H1 (cell line): ENCODE results near the gene CIAO3. TPM values are rescaled to one million over a fixed set of nuclear protein-coding genes. Genes with fewer than 3 reads are reported as not detected.

Experiments
- CTCF ChIA-PET: fragments of 300-600 bp; sonication (Branson Sonifier 250); formaldehyde crosslinking; loops from one replicate; lab custom pipeline; 2021; ENCODE audit not compliant: partially characterized antibody; lab: Charles Lee
- POLR2A ChIA-PET: fragments of 300-600 bp; sonication (Branson Sonifier 250); formaldehyde crosslinking; loops from one replicate; lab custom pipeline; 2021; ENCODE audit warnings: inconsistent platforms; ENCODE audit not compliant: partially characterized antibody; lab: Charles Lee
- DNase-seq, 2 experiments: peaks; one replicate each; pipeline versions ENCODE4 v3.0.0 to v3.0.0-alpha.2; 2010 to 2022; ENCODE audit warnings: low spot score in 2 of 2, low read depth in 1 of 2, mixed read lengths in 1 of 2
- FAIRE-seq: peaks from 2 replicates; lab custom pipeline; 2011; peaks lifted over from hg19 to GRCh38; lab: Jason Lieb, UNC
- H2AFZ ChIP-seq: 2 replicates; pipeline ENCODE4 v1.8.1; 2012; ENCODE audit warnings: low read length, inconsistent platforms
- H2AK5ac ChIP-seq: 2 replicates; pipeline ENCODE4 v1.6.1; 2013; ENCODE audit warnings: low read depth, low read length
- H2BK120ac ChIP-seq: replicated peaks from 2 replicates; pipeline ENCODE3; 2013; ENCODE audit warnings: low read depth, low read length, inconsistent platforms
- H2BK12ac ChIP-seq: 2 replicates; pipeline ENCODE4 v1.6.1; 2013; ENCODE audit warnings: low read depth, low read length
- H2BK15ac ChIP-seq: 2 replicates; pipeline ENCODE4 v1.6.1; 2013; ENCODE audit warnings: low read length
- H2BK20ac ChIP-seq: 2 replicates; pipeline ENCODE4 v1.6.1; 2013; ENCODE audit warnings: low read length
- H2BK5ac ChIP-seq: 2 replicates; pipeline ENCODE4 v1.6.1; 2013; ENCODE audit warnings: low read depth, low read length
- H3K14ac ChIP-seq: 2 replicates; pipeline ENCODE4 v1.6.1; 2013; ENCODE audit warnings: inconsistent platforms; ENCODE audit not compliant: insufficient read length
- H3K18ac ChIP-seq: 2 replicates; pipeline ENCODE4 v1.6.1; 2013; ENCODE audit warnings: low read length; ENCODE audit errors: extremely low read depth
- H3K23ac ChIP-seq: 2 replicates; pipeline ENCODE4 v1.6.1; 2013; ENCODE audit warnings: inconsistent platforms; ENCODE audit not compliant: insufficient read length
- H3K23me2 ChIP-seq: 2 replicates; pipeline ENCODE4 v1.6.1; 2013; ENCODE audit warnings: low read depth, low read length
- H3K27ac ChIP-seq: 2 replicates; pipeline ENCODE4 v1.6.1; 2011; ENCODE audit warnings: low read depth, low read length, inconsistent platforms
- H3K27me3 ChIP-seq, 4 experiments: replicated peaks in 1 of 4; 1 replicate in 1 of 4; 2 replicates in 3 of 4; pipeline versions ENCODE4 v1.6.1 to v1.8.1; 2011 to 2013; ENCODE audit warnings: low read length in 3 of 4, mild to moderate bottlenecking in 3 of 4, inconsistent platforms in 2 of 4, mixed read lengths in 2 of 4, moderate library complexity in 1 of 4; ENCODE audit not compliant: control insufficient read depth in 3 of 4, insufficient read depth in 3 of 4; ENCODE audit errors: extremely low read depth in 1 of 4
- H3K36me3 ChIP-seq, 4 experiments: 2 replicates each; pipeline versions ENCODE4 v1.6.1 to v1.8.1; 2011 to 2013; ENCODE audit warnings: mild to moderate bottlenecking in 4 of 4, low read length in 3 of 4, moderate library complexity in 2 of 4, control low read depth in 1 of 4, inconsistent platforms in 1 of 4; ENCODE audit not compliant: insufficient read depth in 4 of 4, control insufficient read depth in 2 of 4
- H3K4ac ChIP-seq: replicated peaks from 2 replicates; pipeline ENCODE3; 2013; ENCODE audit warnings: low read length, low read depth, mixed read lengths, inconsistent platforms; ENCODE audit not compliant: insufficient read length
- H3K4me1 ChIP-seq, 4 experiments: replicated peaks in 1 of 4; 1 replicate in 1 of 4; 2 replicates in 3 of 4; pipeline versions ENCODE4 v1.6.1 to v1.8.1; 2011 to 2013; ENCODE audit warnings: low read length in 3 of 4, inconsistent platforms in 2 of 4, mixed read lengths in 1 of 4; ENCODE audit not compliant: insufficient read depth in 4 of 4, control insufficient read depth in 3 of 4
- H3K4me2 ChIP-seq, 2 experiments: 2 replicates each; pipeline versions ENCODE4 v1.6.1 to v1.8.1; 2011 to 2013; ENCODE audit warnings: low read depth in 2 of 2, low read length in 2 of 2, control low read depth in 1 of 2, inconsistent platforms in 1 of 2, mild to moderate bottlenecking in 1 of 2; ENCODE audit not compliant: insufficient read depth in 1 of 2
- H3K4me3 ChIP-seq, 4 experiments: fragments of 200-600, 300-600 bp in 1 of 4; sonication (generic), shearing (Covaris generic), sonication (Bioruptor Twin) in 1 of 4; 2 replicates each; pipeline versions ENCODE4 v1.5.1 to v1.8.1; 2011 to 2016; ENCODE audit warnings: low read length in 4 of 4, low read depth in 3 of 4, control low read depth in 2 of 4, inconsistent platforms in 2 of 4, mild to moderate bottlenecking in 2 of 4, mixed read lengths in 1 of 4, moderate library complexity in 1 of 4; ENCODE audit not compliant: insufficient read depth in 2 of 4; ENCODE audit errors: extremely low read depth in 1 of 4
- H3K56ac ChIP-seq: replicated peaks from 2 replicates; pipeline ENCODE3; 2013; ENCODE audit warnings: low read depth, mild to moderate bottlenecking, mixed read lengths, low read length, inconsistent platforms; ENCODE audit not compliant: insufficient read length
- H3K79me1 ChIP-seq: 2 replicates; pipeline ENCODE4 v1.6.1; 2013; ENCODE audit warnings: low read depth, low read length, control low read depth
- H3K79me2 ChIP-seq, 2 experiments: 2 replicates each; pipeline versions ENCODE4 v1.6.1 to v1.8.1; 2012 to 2013; ENCODE audit warnings: low read length in 2 of 2, mild to moderate bottlenecking in 2 of 2, inconsistent platforms in 1 of 2; ENCODE audit not compliant: insufficient read depth in 2 of 2, control insufficient read depth in 1 of 2
- H3K9ac ChIP-seq, 4 experiments: replicated peaks in 1 of 4; 1 replicate in 1 of 4; 2 replicates in 3 of 4; pipeline versions ENCODE4 v1.6.1 to v1.8.1; 2011 to 2013; ENCODE audit warnings: low read depth in 3 of 4, low read length in 3 of 4, control low read depth in 2 of 4, mild to moderate bottlenecking in 2 of 4, moderate library complexity in 2 of 4, inconsistent platforms in 1 of 4; ENCODE audit errors: extremely low read depth in 1 of 4
- H3K9me3 ChIP-seq, 2 experiments: 2 replicates each; pipeline versions ENCODE4 v1.6.1 to v1.8.1; 2012 to 2013; ENCODE audit warnings: mild to moderate bottlenecking in 2 of 2, moderate library complexity in 2 of 2, control low read depth in 1 of 2, inconsistent platforms in 1 of 2, low read depth in 1 of 2, low read length in 1 of 2, mixed read lengths in 1 of 2; ENCODE audit not compliant: insufficient read depth in 2 of 2
- H4K20me1 ChIP-seq, 2 experiments: replicated peaks in 1 of 2; 2 replicates each; pipeline versions ENCODE3 to v1.8.1; 2011 to 2013; ENCODE audit warnings: inconsistent platforms in 2 of 2, low read length in 2 of 2, mild to moderate bottlenecking in 1 of 2; ENCODE audit not compliant: insufficient read depth in 2 of 2, control insufficient read depth in 1 of 2
- H4K5ac ChIP-seq: 2 replicates; pipeline ENCODE4 v1.6.1; 2013; ENCODE audit warnings: low read length, low read depth, mixed read lengths, inconsistent platforms; ENCODE audit not compliant: insufficient read length
- H4K8ac ChIP-seq: 2 replicates; pipeline ENCODE4 v1.8.0; 2013; ENCODE audit warnings: mild to moderate bottlenecking, moderate library complexity, low read length, inconsistent platforms; ENCODE audit not compliant: insufficient read depth; ENCODE audit errors: extremely low read depth
- H4K91ac ChIP-seq: replicated peaks from 2 replicates; pipeline ENCODE3; 2013; ENCODE audit warnings: low read length, mixed read lengths, inconsistent platforms; ENCODE audit not compliant: insufficient read length
- BCL11A ChIP-seq, 2 experiments: IDR thresholded peaks; one replicate each; pipeline ENCODE4 v1.6.1; 2011; ENCODE audit warnings: low read depth in 2 of 2, low read length in 2 of 2, mild to moderate bottlenecking in 2 of 2
- EP300 ChIP-seq, 2 experiments: IDR thresholded peaks; 1 replicate in 1 of 2; 2 replicates in 1 of 2; pipeline ENCODE4 v1.6.1; 2011 to 2012; ENCODE audit warnings: low read depth in 2 of 2, low read length in 2 of 2, mild to moderate bottlenecking in 2 of 2, borderline replicate concordance in 1 of 2, inconsistent platforms in 1 of 2, moderate library complexity in 1 of 2
- GTF2F1 ChIP-seq: IDR thresholded peaks from 2 replicates; pipeline ENCODE4 v1.6.1; 2012; ENCODE audit warnings: low read depth, low read length, improper control_type of control experiment, borderline replicate concordance
- MAFK ChIP-seq: IDR thresholded peaks from 2 replicates; pipeline ENCODE4 v1.6.1; 2012; ENCODE audit warnings: low read depth, mild to moderate bottlenecking, improper control_type of control experiment, low read length
- RNF2 ChIP-seq: fragments of 200-900, 300-1000 bp; sonication (generic); IDR thresholded peaks from 2 replicates; pipeline ENCODE4 v1.7.1; 2016; ENCODE audit warnings: borderline replicate concordance, low read depth, mild to moderate bottlenecking, antibody characterized with exemption, low read length; ENCODE audit not compliant: poor library complexity, severe bottlenecking; ENCODE audit errors: missing control alignments
- SAP30 ChIP-seq: fragments of 300-600 bp; sonication (generic); IDR thresholded peaks from 2 replicates; pipeline ENCODE4 v1.7.1; 2012; ENCODE audit warnings: low read length, moderate library complexity, mild to moderate bottlenecking, inconsistent platforms; ENCODE audit not compliant: insufficient read depth, insufficient replicate concordance
- SIN3A ChIP-seq, 2 experiments: IDR thresholded peaks in 1 of 2; conservative IDR thresholded peaks in 1 of 2; 2 replicates each; pipeline ENCODE4 v1.6.1; 2011 to 2012; ENCODE audit warnings: low read length in 2 of 2, improper control_type of control experiment in 1 of 2, low read depth in 1 of 2, mild to moderate bottlenecking in 1 of 2
- ZNF274 ChIP-seq: IDR thresholded peaks from 2 replicates; pipeline ENCODE4 v1.7.0; 2012; ENCODE audit warnings: low read length, borderline replicate concordance; ENCODE audit errors: extremely low read depth
- WGBS, 2 experiments: shearing (Covaris generic) in 1 of 2; methylation state at CpG; one replicate each; pipeline versions ENCODE4 v1.1.6 to v1.1.7; 2013 to 2015; ENCODE audit warnings: low lambda C conversion rate in 2 of 2, mixed read lengths in 2 of 2, inconsistent platforms in 1 of 2, low coverage in 1 of 2, missing lambda C conversion rate in 1 of 2; ENCODE audit not compliant: insufficient replicate concordance in 2 of 2, insufficient coverage in 1 of 2, insufficient read length in 1 of 2; ENCODE audit errors: extremely low coverage in 1 of 2, missing lambda C conversion rate in 1 of 2; 5-methylcytosine and 5-hydroxymethylcytosine counted together
- polyA plus RNA-seq, 7 experiments: library from polyadenylated mRNA; depleted of rRNA in 3 of 7; stranded (reverse) in 5 of 7; unstranded in 2 of 7; fragments of >200 nt in 5 of 7; fragments of 200-250 nt in 2 of 7; gene quantifications; 1 replicate in 5 of 7; 2 replicates in 1 of 7; 4 replicates in 1 of 7; pipeline versions ENCODE4 v1.2.1 to v1.2.3, GENCODE V29; 2011 to 2013; ENCODE audit warnings: missing spikeins in 2 of 7, mixed read lengths in 2 of 7
- total RNA-seq: library from RNA; stranded (reverse); fragmentation: NEBNext Ultra II Directional; extraction: Animal tissue kit (Norgen Biotek cat#: 25700); gene quantifications from 2 replicates; pipeline ENCODE4 v1.2.1, GENCODE V29; 2021
- TF ChIP-seq, protein P1 (sequence below), 3 experiments: IDR thresholded peaks; 1 replicate in 2 of 3; 2 replicates in 1 of 3; pipeline versions ENCODE4 v1.5.1 to v1.6.1; 2011; ENCODE audit warnings: low read length in 3 of 3, mild to moderate bottlenecking in 3 of 3, inconsistent platforms in 2 of 3, low read depth in 1 of 3, moderate library complexity in 1 of 3; ENCODE audit not compliant: insufficient read depth in 1 of 3; ENCODE audit errors: control extremely low read depth in 1 of 3

CIAO3 gene
- total and polyA plus RNA-seq, 2 of the 8 experiments (the other 6 are each of a cell fraction or from before 2014, with no cell fraction given), result 20.0 to 20.4 TPM

DNA sequence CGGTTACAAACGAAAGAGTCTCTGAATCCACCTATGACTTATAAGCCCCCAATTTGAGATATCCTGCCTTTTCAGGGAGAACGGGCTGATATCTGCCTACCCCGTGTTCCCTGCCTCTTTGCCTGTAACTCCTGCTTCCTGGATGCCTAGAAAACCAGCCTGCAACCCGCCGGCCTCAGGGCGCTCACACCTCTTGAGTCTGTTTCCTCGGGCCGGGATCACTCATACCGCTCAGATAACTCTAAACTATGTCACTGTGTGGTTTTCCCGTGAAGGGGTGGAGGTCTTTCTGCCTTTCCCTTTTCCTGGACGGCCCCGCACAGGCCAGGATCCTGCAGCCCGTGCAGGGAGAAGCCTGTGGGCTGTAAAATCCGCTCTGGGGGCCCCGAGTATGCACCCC is 37.0 kb upstream of the CIAO3 start:
- H3K79me1 ChIP-seq, result no peaks in the 10 kb centered on the region
- no peak overlapping the region for H4K8ac ChIP-seq
- DNase-seq (no peak), FAIRE-seq (no peak)
- no peak overlapping the region; the same call in 1 of the 2 replicates for H3K27ac ChIP-seq
- H2BK20ac ChIP-seq, result no peak overlapping the region
- H3K27me3 ChIP-seq, result peaks cover 0 to 3% (median under 1%) of the 10 kb centered on the region in 4 experiments; a peak in 3 of 7 replicates
- no peaks in the 10 kb centered on the region for H3K36me3 ChIP-seq
- H3K9ac ChIP-seq, result no peak overlapping the region
- no peak overlapping the region for H3K4me2 ChIP-seq
- no peak overlapping the region for H3K14ac ChIP-seq
- no peak overlapping the region for H3K23ac ChIP-seq
- peaks cover 0 to 4% of the 10 kb centered on the region in 2 experiments for H4K20me1 ChIP-seq
- H3K4me1 ChIP-seq, result no peaks in the 10 kb centered on the region
- H3K9me3 ChIP-seq, result no peaks in the 10 kb centered on the region
- H3K18ac ChIP-seq, result no peak overlapping the region
- H3K56ac ChIP-seq, result no peak overlapping the region
- TF ChIP-seq BCL11A (IDR thresholded peaks at IDR 0.05; ENCODE audit: low read depth in 2 of 2, low read length in 2 of 2) (no peak), ZNF274 (no peak), MAFK (no peak), SIN3A (conservative IDR thresholded peaks at IDR 0.05 in 1 of 2, IDR thresholded peaks at IDR 0.05 in 1 of 2; ENCODE audit: low read depth in 1 of 2, low read length in 2 of 2) (no peak), RNF2 (no peak), SAP30 (no peak), GTF2F1 (no peak), EP300 (IDR thresholded peaks at IDR 0.05; ENCODE audit: borderline replicate concordance in 1 of 2, low read depth in 2 of 2, low read length in 2 of 2) (no peak)
- TF ChIP-seq, protein P1, sequence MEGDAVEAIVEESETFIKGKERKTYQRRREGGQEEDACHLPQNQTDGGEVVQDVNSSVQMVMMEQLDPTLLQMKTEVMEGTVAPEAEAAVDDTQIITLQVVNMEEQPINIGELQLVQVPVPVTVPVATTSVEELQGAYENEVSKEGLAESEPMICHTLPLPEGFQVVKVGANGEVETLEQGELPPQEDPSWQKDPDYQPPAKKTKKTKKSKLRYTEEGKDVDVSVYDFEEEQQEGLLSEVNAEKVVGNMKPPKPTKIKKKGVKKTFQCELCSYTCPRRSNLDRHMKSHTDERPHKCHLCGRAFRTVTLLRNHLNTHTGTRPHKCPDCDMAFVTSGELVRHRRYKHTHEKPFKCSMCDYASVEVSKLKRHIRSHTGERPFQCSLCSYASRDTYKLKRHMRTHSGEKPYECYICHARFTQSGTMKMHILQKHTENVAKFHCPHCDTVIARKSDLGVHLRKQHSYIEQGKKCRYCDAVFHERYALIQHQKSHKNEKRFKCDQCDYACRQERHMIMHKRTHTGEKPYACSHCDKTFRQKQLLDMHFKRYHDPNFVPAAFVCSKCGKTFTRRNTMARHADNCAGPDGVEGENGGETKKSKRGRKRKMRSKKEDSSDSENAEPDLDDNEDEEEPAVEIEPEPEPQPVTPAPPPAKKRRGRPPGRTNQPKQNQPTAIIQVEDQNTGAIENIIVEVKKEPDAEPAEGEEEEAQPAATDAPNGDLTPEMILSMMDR (IDR thresholded peaks at IDR 0.05; ENCODE audit: control extremely low read depth in 1 of 3, insufficient read depth in 1 of 3, low read depth in 1 of 3, low read length in 3 of 3), result no peak
- no peaks in the 10 kb centered on the region for H3K79me2 ChIP-seq
- no peak overlapping the region for H2AFZ ChIP-seq
- no peak overlapping the region for H3K4me3 ChIP-seq
- WGBS, 2 experiments, result 88% methylated on average over 16 of the region's 16 CpGs; no CpG with 5 or more reads in 1 of the 2 experiments
- no peak overlapping the region for H4K91ac ChIP-seq
- no peak overlapping the region for H4K5ac ChIP-seq
- no peaks in the 10 kb centered on the region; the same call in 1 of the 2 replicates for H3K23me2 ChIP-seq
- no peak overlapping the region for H3K4ac ChIP-seq
- H2BK120ac ChIP-seq, result no peak overlapping the region
- no peak overlapping the region for H2BK15ac ChIP-seq
- CTCF ChIA-PET, result interaction anchor here (1.7 to 13.7 kb wide), 3 partner anchors 35 to 65 kb away, joined by 8 to 424 read pairs (median 144); partner anchors contain the start of genes ANTKMT, CCDC78, CIAO3 and HAGHL
- no peak overlapping the region for H2BK12ac ChIP-seq
- POLR2A ChIA-PET, result interaction anchor here (0.8 to 2.1 kb wide), 4 partner anchors 18 to 48 kb away, joined by 4 to 7 read pairs (median 4); no protein-coding TSS in a partner anchor
- no peak overlapping the region for H2AK5ac ChIP-seq
- no peak overlapping the region for H2BK5ac ChIP-seq
